NCI-H146 treated with DMSO at 0.1 percent for 48 hours (cell line): ENCODE measurements around the gene RPP21.
"Not testable (repeated sequence)": the region's sequence is repeated elsewhere in the genome, so short reads cannot be mapped to it uniquely, and the experiment has no call there.

Source experiments
- DNase-seq: peaks from one replicate; lab custom pipeline; 2025; ENCODE audit not compliant: unreplicated experiment; lab: John Stamatoyannopoulos, UW

The RPP21 gene

GRCh38 chr6:30329331-30329730 lies 15.6 kb upstream of the RPP21 start:
- DNase-seq = no peak

DNA sequence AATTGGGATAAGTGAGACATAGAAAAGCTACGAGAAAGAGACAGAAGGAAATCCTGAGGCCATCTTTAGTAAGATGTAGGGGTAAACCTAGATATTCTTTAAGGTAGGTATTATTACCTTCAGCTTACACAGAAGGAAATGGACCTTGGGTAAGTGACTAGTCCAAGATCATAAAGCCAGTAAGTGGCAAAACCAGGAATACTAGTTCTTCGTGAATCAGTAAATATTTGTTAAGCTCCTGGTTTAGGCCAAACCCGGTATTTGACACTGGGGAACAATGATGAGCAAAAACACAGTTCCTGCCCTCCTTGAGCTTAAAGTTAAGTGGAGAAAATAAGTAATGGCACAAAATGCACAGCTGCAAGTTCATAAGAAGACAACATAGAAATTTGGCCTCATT lies 13.0 kb upstream of the RPP21 start:
- DNase-seq = no peak

GRCh38 chr6:30334075-30334783 lies 10.7 kb upstream of the RPP21 start:
- DNase-seq = no peak

DNA sequence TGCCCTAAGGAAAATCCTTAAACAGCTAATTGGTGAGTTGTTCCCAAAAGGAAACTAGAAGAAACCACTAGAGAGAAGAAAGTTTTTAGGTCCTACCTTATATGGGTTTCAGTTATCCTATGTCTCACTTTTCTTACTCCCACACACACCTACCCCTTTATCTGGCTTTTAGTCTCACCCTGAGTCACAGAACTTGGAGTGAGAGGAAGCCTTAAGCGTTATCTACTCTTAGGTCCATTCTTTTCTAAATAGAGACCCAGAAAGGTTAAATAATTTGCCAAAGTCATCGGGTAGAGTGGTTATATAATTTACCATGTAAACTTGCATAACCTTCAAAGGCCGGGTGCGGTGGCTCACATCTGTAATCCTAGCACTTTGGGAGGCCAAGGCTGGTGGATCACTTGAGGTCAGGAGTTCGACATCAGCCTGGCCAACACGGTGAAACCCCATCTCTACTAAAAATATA lies 4.3 kb upstream of the RPP21 start:
- no peak for DNase-seq

- DNase-seq = no peak
These were observed 3.7 kb upstream of the RPP21 start for GRCh38 chr6:30341218-30341617.

DNA sequence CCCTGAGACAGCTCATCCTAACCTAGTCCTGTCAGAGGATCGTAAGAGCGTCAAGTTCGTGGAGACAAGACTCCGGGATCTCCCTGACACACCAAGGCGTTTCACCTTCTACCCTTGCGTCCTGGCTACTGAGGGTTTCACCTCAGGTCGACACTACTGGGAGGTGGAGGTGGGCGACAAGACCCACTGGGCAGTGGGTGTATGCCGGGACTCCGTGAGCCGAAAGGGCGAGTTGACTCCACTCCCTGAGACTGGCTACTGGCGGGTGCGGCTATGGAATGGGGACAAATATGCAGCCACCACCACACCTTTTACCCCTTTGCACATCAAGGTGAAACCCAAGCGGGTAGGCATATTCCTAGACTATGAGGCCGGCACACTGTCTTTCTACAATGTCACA lies 3.2 kb upstream of the RPP21 start:
- no peak for DNase-seq

- no peak for DNase-seq
These were observed 627 bp upstream of the RPP21 start for GRCh38 chr6:30344191-30344867.

DNA sequence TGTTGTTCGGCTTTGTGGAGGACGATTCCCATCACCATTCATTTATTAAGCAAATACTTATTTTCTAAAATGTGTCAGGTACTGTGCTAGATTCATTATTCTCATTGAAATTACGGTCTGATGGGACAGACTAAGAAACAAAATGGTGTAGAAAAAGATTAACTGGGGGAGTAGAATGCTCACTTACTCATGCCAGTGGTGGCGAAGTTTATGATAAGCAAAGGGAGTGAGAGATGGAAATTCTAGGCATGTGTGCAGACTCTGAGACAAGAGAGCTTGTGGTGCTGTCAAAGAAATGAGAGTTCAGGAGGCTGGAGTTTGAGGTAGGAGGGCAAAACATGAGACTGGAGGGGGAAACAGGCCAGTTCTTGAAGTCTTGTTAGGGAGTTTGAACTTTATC lies 896 bp downstream of the RPP21 start:
- no peak for DNase-seq

DNA sequence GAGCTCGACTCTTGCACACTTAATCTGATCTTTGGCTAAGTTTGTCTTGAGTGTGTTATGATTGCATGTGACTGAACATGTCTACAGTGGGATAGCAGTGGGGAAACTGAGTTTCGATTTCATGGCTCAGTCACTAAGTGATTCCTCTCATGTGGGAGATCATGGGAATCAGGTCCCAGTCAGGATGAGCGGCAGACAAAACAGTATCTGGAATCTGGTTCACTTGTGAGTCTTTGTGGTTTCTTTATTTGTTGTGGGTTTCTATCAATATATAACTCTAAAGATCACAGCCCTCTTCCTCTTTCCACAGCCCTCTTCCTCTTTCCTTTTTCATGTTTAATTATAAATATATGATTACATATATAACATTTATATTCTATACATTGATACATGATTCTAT lies 4.0 kb downstream of the RPP21 start:
- DNase-seq = no peak

- DNase-seq = no peak
These were observed 4.6 kb downstream of the RPP21 start for GRCh38 chr6:30349421-30350177.

GRCh38 chr6:30350524-30350923 lies 5.6 kb downstream of the RPP21 start:
- DNase-seq = no peak

DNA sequence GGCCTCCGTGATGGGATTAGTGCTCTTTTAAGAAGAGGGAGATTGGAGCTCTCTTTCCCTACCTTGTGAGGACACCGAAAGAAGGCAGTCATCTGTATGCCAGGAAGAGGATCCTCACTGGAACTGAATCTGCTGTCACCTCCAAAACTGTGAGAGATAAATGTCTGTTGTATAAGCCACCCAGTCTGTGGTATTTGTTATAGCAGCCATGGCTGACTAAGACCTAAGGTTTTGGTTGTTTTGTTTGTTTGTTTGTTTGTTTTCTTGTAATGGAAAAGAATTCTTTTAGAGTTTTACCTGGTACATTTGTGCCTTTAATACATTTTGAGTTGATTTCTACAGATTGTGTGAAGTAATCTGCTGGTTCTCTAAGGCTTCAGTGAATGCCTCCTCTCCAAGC lies 7.6 kb downstream of the RPP21 start:
- no peak for DNase-seq

DNA sequence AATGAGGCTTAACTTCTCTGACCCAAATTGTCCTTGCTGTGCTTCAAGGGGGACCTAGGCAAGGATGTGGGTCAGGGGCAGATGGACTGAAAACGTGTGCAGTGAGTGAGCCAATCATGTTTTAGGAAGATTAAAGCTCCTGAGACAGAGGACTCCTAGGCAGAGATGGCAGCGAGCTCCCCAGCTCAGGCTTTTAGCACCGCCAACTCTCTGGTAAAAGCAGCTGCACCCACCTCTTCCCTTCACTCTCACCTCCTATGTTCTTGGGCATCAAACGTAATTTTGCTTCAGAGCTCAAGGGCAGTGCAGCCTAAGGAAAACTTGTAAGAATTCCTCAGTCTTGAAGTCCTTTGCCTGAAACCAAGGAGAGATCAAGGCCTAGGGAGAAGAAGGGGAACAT lies 10.3 kb downstream of the RPP21 start:
- DNase-seq = no peak

- DNase-seq = no peak
These were observed 11.6 kb downstream of the RPP21 start for GRCh38 chr6:30356536-30356935.

DNA sequence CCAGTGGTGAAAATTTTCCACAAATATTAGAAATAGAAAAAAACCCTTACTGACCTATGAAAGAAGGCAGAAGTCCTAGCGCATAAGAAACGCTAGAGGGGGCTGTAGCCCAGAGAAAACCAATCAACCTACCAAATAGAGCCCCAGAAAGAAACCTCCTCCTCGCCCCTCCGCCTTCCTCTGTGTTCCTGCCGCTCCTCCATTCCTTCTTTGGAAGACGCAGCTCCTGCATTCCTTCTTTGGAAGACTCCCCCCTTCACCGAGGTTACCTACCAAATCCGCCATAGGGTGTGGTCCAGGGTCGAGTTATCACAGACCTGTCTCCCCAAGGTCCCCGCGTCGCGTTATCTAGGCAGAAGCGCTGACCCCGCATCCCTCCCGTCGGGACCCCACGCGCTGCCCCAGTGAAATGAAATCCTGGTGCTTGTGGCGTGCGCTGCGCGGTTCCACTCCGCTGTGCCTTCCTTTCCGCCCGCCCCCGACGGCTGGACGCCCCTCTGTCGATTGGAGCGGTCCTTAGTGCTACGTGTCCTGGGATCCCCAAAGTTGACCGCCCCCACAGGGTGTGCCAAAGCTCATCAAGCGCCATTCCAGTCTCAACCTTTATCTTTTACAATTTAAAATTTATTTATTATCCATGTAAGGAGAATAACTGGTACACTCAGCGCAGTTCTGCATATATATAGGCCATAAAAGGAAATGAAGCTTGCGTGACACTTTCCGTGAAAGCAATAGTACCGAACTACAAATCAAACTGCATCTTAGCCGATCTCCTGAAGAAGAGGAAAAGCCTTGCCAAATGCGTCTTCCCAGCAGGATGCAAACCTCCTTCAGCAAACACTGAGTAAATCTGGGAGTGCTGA lies 13.0 kb downstream of the RPP21 start:
- DNase-seq = peak; percentile 46

- no peak for DNase-seq
These were observed 14.3 kb downstream of the RPP21 start for GRCh38 chr6:30359276-30359675.

GRCh38 chr6:30360139-30360538 lies 15.2 kb downstream of the RPP21 start:
- DNase-seq = no peak

DNA sequence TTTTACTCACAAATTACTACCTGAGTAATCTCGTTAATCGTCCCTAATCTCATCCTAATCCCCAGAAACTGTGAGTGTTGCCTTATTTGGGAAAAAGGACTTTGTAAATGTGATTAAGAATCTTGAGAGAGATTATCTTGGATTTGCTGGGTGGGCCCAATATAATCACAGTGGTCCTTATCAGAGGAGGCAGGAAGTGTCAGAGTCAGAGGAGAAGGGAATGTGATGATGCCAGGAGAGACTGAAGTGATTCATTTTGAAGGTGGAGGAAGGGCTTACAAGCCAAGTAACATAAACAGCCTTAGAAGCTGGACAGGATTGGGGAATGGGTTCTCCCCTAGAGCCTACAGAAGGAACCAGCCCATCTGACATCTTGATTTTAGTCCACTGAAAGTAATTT lies 16.7 kb downstream of the RPP21 start:
- no peak for DNase-seq

DNA sequence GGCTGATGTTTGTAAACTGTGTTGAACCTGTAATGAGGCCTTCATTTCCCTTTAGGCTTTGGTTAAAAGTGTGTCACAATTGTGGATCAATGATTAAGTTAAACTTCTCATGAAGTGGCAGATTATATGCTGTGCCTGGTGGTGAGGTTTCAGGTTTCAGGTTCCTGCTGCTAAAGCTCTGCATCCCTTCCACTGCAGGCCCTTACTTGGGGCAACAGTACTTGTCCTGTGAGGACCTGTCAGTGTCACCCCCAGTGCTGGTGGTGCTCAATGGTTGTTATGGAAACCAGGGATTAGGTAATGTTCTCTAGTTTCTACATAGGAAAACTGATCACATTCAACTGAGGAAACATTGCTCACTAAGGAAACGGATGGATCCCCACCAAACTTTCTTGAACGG lies 18.5 kb downstream of the RPP21 start:
- no peak for DNase-seq

DNA sequence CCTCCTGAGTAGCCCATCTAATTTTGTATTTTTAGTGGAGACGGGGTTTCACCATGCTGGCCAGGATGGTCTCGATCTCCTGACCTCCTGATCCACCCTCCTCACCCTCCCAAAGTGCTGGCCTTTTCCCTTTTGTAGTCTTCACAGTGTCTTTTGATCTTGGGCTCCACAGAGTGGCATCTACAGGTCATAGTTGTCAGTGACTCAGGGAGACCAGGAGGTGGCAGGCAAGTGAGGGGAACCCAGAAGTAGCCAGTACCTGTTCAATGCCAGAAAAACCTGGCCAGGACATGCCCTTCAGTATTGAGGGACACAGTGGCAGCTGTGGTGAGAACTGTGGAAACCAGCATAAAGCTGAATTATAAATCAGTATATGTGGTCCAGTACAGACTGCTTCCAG lies 19.6 kb downstream of the RPP21 start:
- DNase-seq = no peak

- not testable (repeated sequence) for DNase-seq
These were observed 24.3 kb downstream of the RPP21 start for GRCh38 chr6:30369280-30369679.
